ENCODE results near the gene MRPL48.
"Not testable (repeated sequence)": the region's sequence is repeated elsewhere in the genome, so short reads cannot be mapped to it uniquely, and the experiment has no call there.

MRPL48 gene

DNA sequence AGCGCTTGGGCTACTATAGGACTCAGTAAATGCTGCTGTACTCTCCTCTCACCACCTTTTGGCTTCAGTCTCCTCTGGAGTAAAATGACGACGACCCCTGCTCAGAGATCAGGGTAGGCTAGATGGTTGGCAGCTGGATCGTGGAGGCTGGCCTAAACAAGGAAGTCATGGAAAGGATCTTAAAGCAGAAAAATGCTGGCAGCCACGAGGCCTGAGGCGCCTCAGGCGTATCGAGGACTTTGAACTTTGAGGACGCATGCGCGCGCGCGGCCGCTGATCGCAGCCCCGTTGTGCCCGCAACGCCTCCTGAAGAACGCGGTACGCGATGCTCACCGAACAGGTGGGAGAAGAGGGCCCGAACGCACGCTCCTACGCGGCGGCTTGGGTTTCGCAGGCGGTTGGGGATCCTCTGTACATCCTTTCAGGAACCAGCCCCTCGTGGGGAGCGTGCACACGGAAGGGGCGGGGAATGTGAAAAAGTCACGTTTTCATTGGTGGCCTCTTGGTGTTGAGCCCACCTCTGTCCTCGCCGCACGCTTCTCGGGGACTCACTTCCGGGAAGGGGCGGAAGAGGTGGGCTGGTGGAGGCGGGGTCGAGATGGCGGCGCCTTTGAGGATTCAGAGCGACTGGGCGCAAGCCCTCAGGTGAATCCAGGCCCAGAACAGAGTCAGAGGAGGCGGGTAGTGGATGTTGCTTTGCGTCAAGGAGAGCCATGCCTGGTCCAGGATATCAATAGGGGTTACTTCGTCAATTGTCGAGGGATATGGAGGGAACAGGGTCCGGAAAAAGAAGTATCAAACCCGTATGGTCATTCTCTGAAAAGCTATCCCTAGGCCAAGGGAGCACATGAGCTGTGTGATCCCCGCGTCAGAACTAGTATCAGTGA lies 89.0 kb downstream of the MRPL48 start, which contains the start of the genes COA4 and PAAF1:
TSS of gene COA4 (minus strand) at position 423 of the 887 bp plus-strand sequence. CDS start 3,468 bp downstream, outside the sequence.
TSS of gene PAAF1 (plus strand) at position 576 of the 887 bp plus-strand sequence. CDS start at position 599, 23 bp downstream.
- Mint-ChIP-seq H3K36me3 (ENCODE audit: low read depth) (peaks cover 72% of the 10 kb centered on the region), H3K27me3 (no peaks in the 10 kb centered on the region), H3K27ac (peak within 1 kb of the TSS; percentile 97), H3K9me3 (no peaks in the 10 kb centered on the region), H3K4me3 (peak within 1 kb of the TSS; percentile 93), H3K4me1 (ENCODE audit: low read depth) (peaks cover 43% of the 10 kb centered on the region)
- peak; percentile 93 for DNase-seq

- DNase-seq = no peak
- Mint-ChIP-seq H3K9me3 (no peaks in the 10 kb centered on the region), H3K4me3 (no peak overlapping the region), H3K4me1 (ENCODE audit: low read depth) (peaks cover 39% of the 10 kb centered on the region), H3K36me3 (ENCODE audit: low read depth) (peaks cover 58% of the 10 kb centered on the region), H3K27me3 (no peaks in the 10 kb centered on the region), H3K27ac (peak overlapping the region; percentile 1)
Observed at GRCh38 chr11:73878771-73879170, 91.1 kb downstream of the MRPL48 start.

GRCh38 chr11:73880449-73880848 lies 92.8 kb downstream of the MRPL48 start:
- peaks cover 26% of the 10 kb centered on the region for H3K4me1 Mint-ChIP-seq (ENCODE audit: low read depth)
- peaks cover 53% of the 10 kb centered on the region for H3K36me3 Mint-ChIP-seq (ENCODE audit: low read depth)
- H3K9me3 Mint-ChIP-seq, H3K27me3 Mint-ChIP-seq, DNase-seq, H3K27ac Mint-ChIP-seq, H3K4me3 Mint-ChIP-seq: not testable (repeated sequence)

DNA sequence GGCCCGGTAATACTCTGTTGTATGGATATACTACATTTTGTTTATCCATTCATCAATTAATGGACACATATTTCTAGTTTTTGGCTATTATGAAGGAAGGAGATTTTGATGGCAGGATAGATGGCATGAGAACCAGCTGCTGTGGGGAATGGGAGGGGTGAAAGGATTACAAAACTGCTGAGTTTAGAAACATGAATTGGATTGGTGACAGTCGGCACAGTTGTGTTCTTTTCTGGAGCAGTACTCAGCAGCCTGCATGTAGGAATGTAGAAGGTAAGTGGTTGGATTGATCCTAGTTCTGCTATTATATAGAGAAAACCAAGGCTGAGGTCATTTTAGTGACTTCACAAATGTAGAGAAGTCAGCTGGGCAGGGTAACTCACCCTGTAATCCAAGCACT lies 96.2 kb downstream of the MRPL48 start:
- no peak overlapping the region for H3K4me3 Mint-ChIP-seq
- peaks cover 52% of the 10 kb centered on the region for H3K36me3 Mint-ChIP-seq (ENCODE audit: low read depth)
- no peaks in the 10 kb centered on the region for H3K9me3 Mint-ChIP-seq
- H3K27ac Mint-ChIP-seq = no peak overlapping the region
- DNase-seq = no peak
- H3K4me1 Mint-ChIP-seq (ENCODE audit: low read depth) = peaks cover 18% of the 10 kb centered on the region
- H3K27me3 Mint-ChIP-seq = no peaks in the 10 kb centered on the region

- DNase-seq = no peak
- Mint-ChIP-seq H3K27me3 (no peaks in the 10 kb centered on the region), H3K4me1 (ENCODE audit: low read depth) (peaks cover 15% of the 10 kb centered on the region), H3K36me3 (ENCODE audit: low read depth) (peaks cover 75% of the 10 kb centered on the region), H3K4me3 (no peak overlapping the region), H3K27ac (no peak overlapping the region), H3K9me3 (no peaks in the 10 kb centered on the region)
Observed at GRCh38 chr11:73888244-73888643, 100.6 kb downstream of the MRPL48 start.

DNA sequence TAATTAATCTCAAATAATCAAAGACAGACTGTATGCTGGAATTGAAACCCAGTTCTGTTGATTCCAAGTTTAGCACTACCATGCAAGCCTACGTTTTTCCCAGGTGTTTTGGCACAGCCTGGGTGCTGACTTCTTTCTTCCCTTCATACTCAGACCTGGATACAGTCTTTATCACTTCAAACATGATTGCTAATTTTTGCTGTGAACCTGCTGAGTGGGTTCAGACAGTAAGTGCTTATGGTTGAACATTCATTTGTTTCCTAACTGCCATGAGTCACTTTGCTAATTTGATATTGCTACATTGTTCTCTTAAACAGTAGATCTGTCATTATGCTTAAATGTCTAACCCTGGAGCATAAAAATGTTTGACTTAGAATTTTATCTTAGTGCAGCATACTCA lies 101.3 kb downstream of the MRPL48 start:
- peaks cover 14% of the 10 kb centered on the region for H3K4me1 Mint-ChIP-seq (ENCODE audit: low read depth)
- H3K36me3 Mint-ChIP-seq (ENCODE audit: low read depth) = peaks cover 67% of the 10 kb centered on the region
- no peaks in the 10 kb centered on the region for H3K27me3 Mint-ChIP-seq

DNA sequence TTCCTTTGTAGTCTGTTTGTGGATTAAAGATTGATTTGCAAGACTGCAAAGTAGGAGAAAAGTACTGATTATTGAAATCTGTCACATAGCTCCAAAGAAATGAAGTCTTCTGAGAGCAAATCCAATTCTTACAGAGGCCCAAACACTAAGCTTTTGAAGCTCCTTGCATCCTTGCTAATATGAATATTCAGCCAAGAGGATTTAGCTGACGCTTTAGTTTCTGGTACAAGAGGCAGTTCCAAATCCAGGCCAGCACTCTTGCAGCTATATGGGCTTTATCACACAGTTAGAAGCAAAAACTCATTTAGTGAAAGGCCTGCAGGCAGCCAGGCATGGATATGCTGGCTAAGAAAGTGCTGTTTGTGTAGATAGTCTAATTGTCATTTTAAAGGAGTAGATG lies 101.9 kb downstream of the MRPL48 start:
- Mint-ChIP-seq H3K27me3 (no peaks in the 10 kb centered on the region), H3K36me3 (ENCODE audit: low read depth) (peaks cover 65% of the 10 kb centered on the region), H3K4me1 (ENCODE audit: low read depth) (peaks cover 14% of the 10 kb centered on the region), H3K4me3 (no peak overlapping the region), H3K9me3 (no peaks in the 10 kb centered on the region), H3K27ac (peak overlapping the region; percentile 13)
- DNase-seq = no peak

More for the DNA sequence above, 101.3 kb downstream of the MRPL48 start:
- no peak for DNase-seq
- no peaks in the 10 kb centered on the region for H3K9me3 Mint-ChIP-seq
- peak overlapping the region; percentile 13 for H3K27ac Mint-ChIP-seq
- no peak overlapping the region for H3K4me3 Mint-ChIP-seq

- no peak for DNase-seq
- no peak overlapping the region for H3K4me3 Mint-ChIP-seq
- peaks cover 10% of the 10 kb centered on the region for H3K4me1 Mint-ChIP-seq (ENCODE audit: low read depth)
- H3K36me3 Mint-ChIP-seq (ENCODE audit: low read depth) = peaks cover 53% of the 10 kb centered on the region
- H3K27me3 Mint-ChIP-seq = no peaks in the 10 kb centered on the region
- no peaks in the 10 kb centered on the region for H3K9me3 Mint-ChIP-seq
- no peak overlapping the region for H3K27ac Mint-ChIP-seq
Observed at GRCh38 chr11:73893041-73893440, 105.4 kb downstream of the MRPL48 start.

- Mint-ChIP-seq H3K9me3 (no peaks in the 10 kb centered on the region), H3K4me1 (ENCODE audit: low read depth) (no peaks in the 10 kb centered on the region), H3K27ac (no peak overlapping the region), H3K36me3 (ENCODE audit: low read depth) (peaks cover 47% of the 10 kb centered on the region), H3K27me3 (no peaks in the 10 kb centered on the region), H3K4me3 (no peak overlapping the region)
- DNase-seq = no peak
Observed at GRCh38 chr11:73894725-73895335, 107.2 kb downstream of the MRPL48 start.

DNA sequence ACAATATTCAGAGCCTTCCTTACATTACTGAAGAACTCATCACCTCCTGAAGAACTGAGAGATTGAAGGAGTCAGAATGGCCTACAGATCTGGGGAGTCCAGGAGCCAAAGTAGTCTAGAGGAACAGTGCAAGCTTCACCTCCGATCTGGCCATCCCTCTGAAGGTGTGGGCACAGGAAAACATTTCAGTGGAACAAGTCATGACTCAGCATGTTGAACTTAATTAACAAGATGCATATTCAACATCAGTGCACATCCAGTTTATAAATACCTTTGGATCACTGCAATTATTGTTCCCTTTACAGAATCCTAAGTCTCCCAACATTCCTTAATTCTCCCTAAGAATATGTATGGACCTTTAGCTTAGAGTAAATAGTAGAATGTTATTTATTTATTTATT lies 114.6 kb downstream of the MRPL48 start:
- Mint-ChIP-seq H3K9me3 (no peaks in the 10 kb centered on the region), H3K4me1 (ENCODE audit: low read depth) (no peaks in the 10 kb centered on the region), H3K27me3 (no peaks in the 10 kb centered on the region), H3K4me3 (no peak overlapping the region), H3K36me3 (ENCODE audit: low read depth) (peaks cover 58% of the 10 kb centered on the region), H3K27ac (peak overlapping the region; percentile 0)
- no peak for DNase-seq

- Mint-ChIP-seq H3K4me3 (no peak overlapping the region), H3K36me3 (ENCODE audit: low read depth) (peaks cover 68% of the 10 kb centered on the region), H3K4me1 (ENCODE audit: low read depth) (no peaks in the 10 kb centered on the region), H3K27ac (no peak overlapping the region), H3K9me3 (no peaks in the 10 kb centered on the region), H3K27me3 (no peaks in the 10 kb centered on the region)
- no peak for DNase-seq
Observed at GRCh38 chr11:73907191-73907590, 119.5 kb downstream of the MRPL48 start.

- Mint-ChIP-seq H3K4me1 (ENCODE audit: low read depth) (peaks cover 4% of the 10 kb centered on the region), H3K9me3 (no peaks in the 10 kb centered on the region), H3K4me3 (no peak overlapping the region), H3K27ac (no peak overlapping the region), H3K27me3 (no peaks in the 10 kb centered on the region), H3K36me3 (ENCODE audit: low read depth) (peaks cover 81% of the 10 kb centered on the region)
- DNase-seq = no peak
Observed at GRCh38 chr11:73912026-73912425, 124.4 kb downstream of the MRPL48 start.

DNA sequence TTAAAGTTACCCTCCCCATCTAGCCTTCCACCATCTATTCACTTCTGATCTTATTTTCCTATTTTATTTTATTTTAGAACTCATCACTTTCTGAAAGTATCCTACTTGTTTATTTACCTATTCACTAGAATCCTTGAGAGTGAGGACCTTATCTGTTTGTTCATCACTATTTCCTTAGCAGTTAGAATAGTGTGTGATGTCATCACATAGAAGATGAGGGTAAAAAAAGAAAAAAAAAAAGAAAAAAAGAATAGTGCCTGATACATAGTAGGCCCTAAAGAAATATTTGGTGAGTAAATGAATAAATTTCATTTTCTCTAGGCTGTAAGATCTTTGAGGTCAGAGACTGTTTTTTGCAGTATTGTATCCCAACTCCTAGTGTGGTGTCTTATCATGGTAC lies 125.8 kb downstream of the MRPL48 start:
- H3K27me3 Mint-ChIP-seq = no peaks in the 10 kb centered on the region
- no peak for DNase-seq
- no peak overlapping the region for H3K4me3 Mint-ChIP-seq
- H3K36me3 Mint-ChIP-seq (ENCODE audit: low read depth) = peaks cover 88% of the 10 kb centered on the region
- no peak overlapping the region for H3K27ac Mint-ChIP-seq
- no peaks in the 10 kb centered on the region for H3K9me3 Mint-ChIP-seq
- peaks cover 4% of the 10 kb centered on the region for H3K4me1 Mint-ChIP-seq (ENCODE audit: low read depth)

- no peaks in the 10 kb centered on the region for H3K27me3 Mint-ChIP-seq
- no peak overlapping the region for H3K4me3 Mint-ChIP-seq
- peaks cover 4% of the 10 kb centered on the region for H3K4me1 Mint-ChIP-seq (ENCODE audit: low read depth)
- no peak for DNase-seq
- H3K27ac Mint-ChIP-seq = no peak overlapping the region
- peaks cover 92% of the 10 kb centered on the region for H3K36me3 Mint-ChIP-seq (ENCODE audit: low read depth)
- no peaks in the 10 kb centered on the region for H3K9me3 Mint-ChIP-seq
Observed at GRCh38 chr11:73914284-73914683, 126.6 kb downstream of the MRPL48 start.
